Measurements from ENCODE around the gene RTL9.
"Not testable (repeated sequence)": the region's sequence is repeated elsewhere in the genome, so short reads cannot be mapped to it uniquely, and the experiment has no call there.

RTL9 gene

GRCh38 chrX:110331444-110332030 lies 27.1 kb upstream of the RTL9 start:
- Histone ChIP-seq H3K36me3 (ENCODE audit: control insufficient read depth, insufficient read depth, low read length) (no peaks in the 10 kb centered on the region), H3K4me3 (replicated peaks; ENCODE audit: low read depth, low read length) (no peak overlapping the region), H3K27me3 (replicated peaks; ENCODE audit: control insufficient read depth, insufficient read depth, low read length) (no peaks in the 10 kb centered on the region)
- no peak for TF ChIP-seq CTCF (IDR thresholded peaks at IDR 0.05; ENCODE audit: insufficient read depth, low read length, poor library complexity, severe bottlenecking)
- DNase-seq (ENCODE audit: extremely low read depth, insufficient read length) = no peak

GRCh38 chrX:110333458-110333857 lies 25.2 kb upstream of the RTL9 start:
- H3K36me3 ChIP-seq (ENCODE audit: control insufficient read depth, insufficient read depth, low read length); DNase-seq (ENCODE audit: extremely low read depth, insufficient read length); H3K27me3 ChIP-seq (replicated peaks; ENCODE audit: control insufficient read depth, insufficient read depth, low read length); H3K4me3 ChIP-seq (replicated peaks; ENCODE audit: low read depth, low read length): not testable (repeated sequence)

- no peaks in the 10 kb centered on the region for H3K27me3 ChIP-seq (replicated peaks; ENCODE audit: control insufficient read depth, insufficient read depth, low read length)
- no peaks in the 10 kb centered on the region for H3K36me3 ChIP-seq (ENCODE audit: control insufficient read depth, insufficient read depth, low read length)
- TF ChIP-seq CTCF (IDR thresholded peaks at IDR 0.05; ENCODE audit: insufficient read depth, low read length, poor library complexity, severe bottlenecking) = no peak
- no peak for DNase-seq (ENCODE audit: extremely low read depth, insufficient read length)
- no peak overlapping the region for H3K4me3 ChIP-seq (replicated peaks; ENCODE audit: low read depth, low read length)
Measured at GRCh38 chrX:110338935-110339334, 19.7 kb upstream of the RTL9 start.

- H3K4me3 ChIP-seq (replicated peaks; ENCODE audit: low read depth, low read length) = no peak overlapping the region
- no peaks in the 10 kb centered on the region for H3K36me3 ChIP-seq (ENCODE audit: control insufficient read depth, insufficient read depth, low read length)
- no peaks in the 10 kb centered on the region for H3K27me3 ChIP-seq (replicated peaks; ENCODE audit: control insufficient read depth, insufficient read depth, low read length)
- DNase-seq (ENCODE audit: extremely low read depth, insufficient read length) = peak; percentile 37
- TF ChIP-seq CTCF (IDR thresholded peaks at IDR 0.05; ENCODE audit: insufficient read depth, low read length, poor library complexity, severe bottlenecking) = no peak
Measured at GRCh38 chrX:110341189-110342035, 17.2 kb upstream of the RTL9 start.

GRCh38 chrX:110346681-110347080 lies 12.0 kb upstream of the RTL9 start:
- DNase-seq (ENCODE audit: extremely low read depth, insufficient read length) = no peak
- Histone ChIP-seq H3K4me3 (replicated peaks; ENCODE audit: low read depth, low read length) (no peak overlapping the region), H3K27me3 (replicated peaks; ENCODE audit: control insufficient read depth, insufficient read depth, low read length) (no peaks in the 10 kb centered on the region), H3K36me3 (ENCODE audit: control insufficient read depth, insufficient read depth, low read length) (no peaks in the 10 kb centered on the region)
- no peak for TF ChIP-seq CTCF (IDR thresholded peaks at IDR 0.05; ENCODE audit: insufficient read depth, low read length, poor library complexity, severe bottlenecking)

- H3K27me3 ChIP-seq (replicated peaks; ENCODE audit: control insufficient read depth, insufficient read depth, low read length) = no peaks in the 10 kb centered on the region
- H3K4me3 ChIP-seq (replicated peaks; ENCODE audit: low read depth, low read length) = no peak overlapping the region
- no peak for DNase-seq (ENCODE audit: extremely low read depth, insufficient read length)
- TF ChIP-seq CTCF (IDR thresholded peaks at IDR 0.05; ENCODE audit: insufficient read depth, low read length, poor library complexity, severe bottlenecking) = no peak
- no peaks in the 10 kb centered on the region for H3K36me3 ChIP-seq (ENCODE audit: control insufficient read depth, insufficient read depth, low read length)
Measured at GRCh38 chrX:110359273-110359672, 625 bp downstream of the RTL9 start.

Measured in GM06990 (cell line).